HG03103 (cell line): Measurements from ENCODE around the gene NPAT.
A peak's percentile ranks its signal among the peaks of the same experiment; 100 is the strongest.

Experiments
- ATAC-seq: cut with Tn5 transposase; IDR thresholded peaks from one replicate; pipeline ENCODE4 v1.9.1; 2021; ENCODE audit warnings: low read depth; ENCODE audit not compliant: unreplicated experiment

Gene NPAT

DNA sequence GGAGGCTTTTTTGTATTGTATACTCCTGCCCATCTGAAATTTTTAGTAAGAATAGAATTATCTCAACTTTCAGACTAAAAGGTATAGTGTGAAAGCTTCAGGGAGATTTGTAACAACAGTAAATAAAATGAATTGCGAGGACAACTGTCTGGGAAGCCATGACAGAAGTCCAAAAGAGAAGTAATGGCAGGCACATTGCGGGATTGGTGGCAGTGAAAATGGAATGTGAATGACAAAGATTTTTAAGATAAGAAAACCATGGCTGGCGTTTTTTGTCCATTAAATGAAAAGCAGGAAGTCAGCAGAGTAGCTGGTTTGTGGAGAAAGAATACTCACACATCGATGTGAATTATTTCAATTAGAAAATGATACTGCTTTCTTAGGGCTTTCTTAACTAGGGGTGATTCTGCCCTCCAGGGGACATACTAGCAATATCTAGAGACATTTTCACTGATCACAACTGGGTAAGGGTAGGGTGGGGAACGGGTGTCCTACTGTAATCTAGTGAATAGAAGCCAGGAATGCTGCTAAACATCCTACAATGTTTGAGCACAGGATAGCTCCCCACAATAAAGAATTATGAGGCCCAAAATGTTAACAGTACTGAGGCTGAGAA lies 1.6 kb downstream of the NPAT start:
- no peak for ATAC-seq

DNA sequence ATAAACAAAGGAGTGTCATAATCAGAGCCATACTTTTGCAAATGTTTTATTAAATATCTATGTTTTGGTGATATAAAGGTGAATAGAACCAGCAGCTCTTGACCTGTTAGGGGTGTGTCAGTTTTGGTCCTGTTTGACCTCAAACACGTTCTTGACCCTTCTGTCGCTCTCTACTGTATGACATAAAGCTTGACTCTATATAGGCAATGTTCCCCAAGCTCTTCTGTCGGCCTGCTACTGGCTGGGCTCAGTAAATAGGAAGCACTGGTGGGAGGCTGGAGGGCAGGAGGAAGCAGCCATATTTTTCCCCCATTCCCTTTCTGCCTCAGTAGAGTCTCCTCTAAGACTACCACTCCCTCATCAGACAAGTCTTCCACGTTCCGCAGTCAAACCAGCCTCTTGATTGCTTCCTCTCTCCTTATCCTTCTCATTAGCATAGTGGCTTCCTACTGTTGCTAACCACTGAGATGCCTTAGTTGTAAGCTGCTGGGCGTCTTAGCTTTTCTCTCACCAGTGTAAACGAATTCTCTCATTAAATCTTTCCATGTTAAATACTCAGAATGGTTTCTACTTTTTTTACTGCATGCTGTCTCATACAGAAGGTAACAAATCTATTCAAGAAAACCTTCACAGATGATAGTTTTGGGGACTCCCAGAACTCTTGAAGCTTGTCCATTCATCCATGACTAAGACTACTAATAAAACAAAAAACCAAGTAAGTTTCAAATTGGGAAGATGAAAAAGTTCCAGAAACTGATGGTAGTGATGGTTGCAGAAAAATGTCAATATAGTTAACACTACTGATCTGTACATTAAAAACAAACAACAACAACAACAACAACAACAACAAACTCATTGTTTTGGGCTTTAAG lies 3.3 kb downstream of the NPAT start:
- ATAC-seq, result no peak

DNA sequence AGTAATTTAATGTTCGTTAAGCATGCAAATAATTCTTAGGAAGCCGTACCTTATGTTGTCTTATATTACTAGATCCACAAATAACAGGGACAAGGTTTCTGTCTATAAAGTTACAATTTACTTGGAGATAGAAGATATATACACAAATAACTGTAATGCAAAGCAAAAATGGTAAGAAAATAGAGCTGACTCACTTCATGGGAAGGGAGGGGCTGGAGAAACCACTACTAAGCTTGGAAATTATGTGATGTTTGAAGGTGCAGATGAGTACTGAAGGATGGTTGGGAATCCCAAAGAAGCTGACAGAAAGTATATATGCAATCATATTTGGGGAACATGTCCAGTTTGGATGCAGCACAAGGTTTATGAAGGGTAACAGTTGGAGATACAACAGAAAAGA lies 4.0 kb downstream of the NPAT start:
- no peak for ATAC-seq

- ATAC-seq, result no peak
These were observed 5.5 kb downstream of the NPAT start for GRCh38 chr11:108216988-108217387.

GRCh38 chr11:108213784-108214183 lies 8.7 kb downstream of the NPAT start:
- no peak for ATAC-seq

GRCh38 chr11:108210441-108210840 lies 12.0 kb downstream of the NPAT start:
- ATAC-seq, result no peak

DNA sequence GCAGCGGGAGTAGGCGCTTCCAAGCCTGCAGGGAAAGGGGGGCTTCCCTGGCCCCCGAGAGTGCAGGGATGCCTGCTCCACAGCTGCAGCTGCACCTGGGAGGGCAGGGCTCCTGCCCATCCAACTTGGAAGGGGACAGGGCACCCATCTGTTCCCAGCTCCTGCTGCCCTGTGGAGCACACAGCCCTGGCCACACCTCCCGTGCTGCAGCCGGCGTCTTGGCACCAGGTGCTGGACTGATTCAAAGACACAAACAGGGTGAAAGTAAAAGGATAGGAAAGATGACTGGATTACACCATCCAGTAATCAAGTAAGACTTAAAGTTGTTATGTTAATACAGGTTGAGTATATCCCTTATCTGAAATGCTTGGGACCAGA lies 14.8 kb downstream of the NPAT start:
- ATAC-seq, result no peak

DNA sequence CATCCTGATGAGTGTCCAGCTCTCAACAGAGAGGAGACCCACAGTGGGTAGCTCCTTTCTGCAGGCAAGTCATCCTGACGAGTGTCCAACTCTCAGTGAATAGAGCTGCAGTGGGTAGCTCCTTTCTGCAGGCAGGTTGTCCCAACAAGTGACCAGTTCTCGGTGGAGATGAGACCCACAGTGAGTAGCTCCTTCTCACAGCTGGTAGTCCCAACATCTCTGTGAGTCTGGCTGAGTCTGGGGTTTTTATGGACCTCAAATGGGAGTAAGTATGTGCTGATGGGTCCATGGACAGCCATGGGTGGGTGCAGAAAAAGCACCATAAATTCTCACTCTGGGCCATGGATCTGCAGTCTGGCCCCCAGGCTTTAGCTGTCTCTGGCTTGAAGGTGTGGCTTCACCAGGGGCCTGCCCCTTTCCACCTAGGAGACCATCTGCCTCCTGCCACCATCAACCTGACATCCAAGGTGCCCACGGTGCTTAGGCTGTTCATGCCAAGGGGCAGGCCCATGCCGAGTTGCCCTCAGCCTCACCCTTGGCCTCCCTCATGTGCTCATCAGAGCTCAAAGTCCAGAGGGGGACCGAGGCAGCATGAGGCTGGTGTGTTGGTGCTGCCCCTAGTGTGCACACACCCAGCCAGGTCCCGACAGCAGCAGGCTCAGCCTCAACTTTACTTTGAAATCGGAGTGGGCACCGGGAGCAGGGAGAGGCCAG lies 15.3 kb downstream of the NPAT start:
- no peak for ATAC-seq

DNA sequence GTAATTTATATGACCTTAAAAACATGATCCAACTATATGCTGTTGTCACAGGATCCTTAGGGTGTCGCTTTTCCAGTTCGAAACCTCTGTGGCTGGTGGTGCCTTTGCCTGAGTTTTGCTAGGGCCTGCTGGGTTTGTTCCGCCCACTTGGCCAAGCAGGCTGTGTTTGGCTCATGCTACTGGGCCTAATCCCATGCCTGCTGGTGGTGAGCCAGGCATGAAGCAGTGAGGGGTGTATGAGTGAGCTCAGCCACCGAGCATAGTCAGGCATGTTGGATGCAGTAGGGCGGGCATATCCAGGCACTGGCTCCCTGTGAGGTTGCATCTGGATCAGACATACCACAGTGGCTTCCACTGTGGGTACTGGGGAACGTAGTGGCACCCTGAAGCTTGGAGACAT lies 16.3 kb downstream of the NPAT start:
- ATAC-seq, result no peak

DNA sequence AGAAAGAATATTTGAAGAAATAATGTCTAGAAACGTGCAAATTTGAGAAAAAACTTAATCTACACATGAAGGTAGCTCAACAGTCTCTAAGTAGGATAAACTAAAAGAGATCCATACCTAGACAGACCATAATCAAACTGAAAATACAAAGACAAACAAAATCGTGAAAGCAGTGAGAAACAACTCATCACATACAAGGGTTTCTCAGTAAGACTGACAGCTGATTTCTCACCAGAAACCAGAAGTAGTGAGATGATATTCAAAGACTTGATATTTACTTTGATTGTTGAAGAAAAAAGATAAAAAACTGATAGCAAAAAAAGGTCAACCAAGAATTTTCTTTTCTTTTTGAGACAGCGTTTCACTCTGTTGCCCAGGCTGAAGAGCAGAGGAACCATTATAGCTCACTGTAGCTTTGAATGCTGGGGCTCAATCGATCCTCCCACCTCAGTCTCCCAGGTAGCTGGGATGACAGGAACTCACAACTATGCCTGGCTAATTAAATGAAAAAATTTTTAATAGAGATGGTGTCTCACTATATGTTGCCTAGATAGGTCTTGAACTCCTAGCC lies 17.4 kb downstream of the NPAT start:
- ATAC-seq, result no peak

DNA sequence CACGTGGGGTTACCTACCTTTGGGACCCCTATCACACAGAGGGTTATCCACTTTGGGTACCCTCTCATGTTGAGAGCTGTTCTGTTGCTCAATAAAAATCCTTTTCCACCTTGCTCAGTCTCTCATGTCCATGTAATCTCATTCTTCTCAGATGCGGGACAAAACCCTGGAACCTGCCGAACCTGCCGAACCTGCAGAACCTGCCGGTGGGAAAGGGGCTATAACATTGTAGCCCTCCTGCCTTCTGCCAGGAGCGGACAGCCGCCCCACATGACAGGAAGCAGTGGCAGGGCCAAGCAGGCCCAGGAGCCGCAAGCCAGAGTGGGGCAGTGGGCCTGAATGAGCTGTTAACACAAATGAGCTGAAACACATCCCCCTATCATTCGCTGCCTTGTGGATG lies 18.1 kb downstream of the NPAT start:
- no peak for ATAC-seq

DNA sequence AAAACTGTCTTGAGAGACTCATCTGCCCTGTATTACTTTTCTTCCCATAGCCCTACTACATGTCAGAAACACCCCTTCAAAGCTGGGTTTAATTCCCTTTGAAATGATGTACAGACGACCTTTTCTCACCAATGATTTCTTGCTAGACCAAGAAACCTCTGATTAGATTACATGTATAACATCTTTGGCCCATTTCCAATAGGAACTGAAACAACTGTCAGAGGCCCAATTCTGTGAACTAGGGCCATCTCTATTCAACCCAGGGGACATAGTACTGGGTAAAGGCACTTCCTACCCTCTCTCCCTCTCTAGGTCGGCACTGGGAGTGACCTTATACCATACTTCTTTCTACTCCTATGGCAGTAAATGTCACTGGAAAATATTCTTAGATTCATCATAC lies 19.4 kb downstream of the NPAT start:
- ATAC-seq, result no peak

DNA sequence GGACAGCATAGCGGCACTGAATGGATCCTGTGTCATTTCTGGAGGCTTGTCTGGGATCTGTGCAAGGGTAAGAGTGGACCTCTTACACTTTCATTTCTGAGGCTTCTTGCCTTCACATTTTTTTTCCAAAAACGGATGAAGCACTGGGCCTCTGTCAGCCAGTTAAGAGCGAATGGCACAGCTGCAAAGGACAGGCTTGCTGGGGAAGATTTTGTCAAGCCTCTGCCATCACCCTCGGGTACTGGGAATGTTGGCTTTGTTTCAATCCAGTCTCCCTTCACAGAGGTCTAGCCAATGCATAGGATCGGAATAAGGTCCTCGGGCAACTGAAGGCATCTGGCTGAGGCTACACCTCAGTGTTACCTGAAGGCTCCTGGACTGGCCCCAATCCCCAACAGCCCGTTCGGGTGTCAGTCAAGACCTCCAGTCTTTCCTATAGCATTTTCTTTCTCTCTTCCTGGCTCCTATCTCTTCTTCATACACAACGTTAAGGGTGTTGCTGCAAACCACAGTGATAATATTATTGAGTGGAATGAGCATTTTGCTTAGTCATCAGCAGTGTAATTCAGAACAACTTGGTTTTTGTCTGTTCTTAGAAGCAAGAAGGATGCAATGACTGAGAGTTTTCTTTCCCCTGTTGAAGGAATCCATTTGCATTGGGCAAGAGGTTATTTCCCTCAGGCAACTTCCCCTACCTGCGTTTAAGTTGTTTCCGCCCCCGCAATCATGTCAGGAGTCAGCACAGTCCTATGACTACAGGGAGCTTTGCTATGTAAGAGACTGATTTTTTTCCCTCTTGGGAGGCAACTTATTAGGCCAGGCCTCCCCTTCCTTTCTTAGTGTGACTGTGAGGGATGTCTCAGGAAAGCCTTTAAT lies 22.8 kb downstream of the NPAT start:
- peak; percentile 78 for ATAC-seq

- no peak for ATAC-seq
These were observed 23.6 kb downstream of the NPAT start for GRCh38 chr11:108198833-108199232.

DNA sequence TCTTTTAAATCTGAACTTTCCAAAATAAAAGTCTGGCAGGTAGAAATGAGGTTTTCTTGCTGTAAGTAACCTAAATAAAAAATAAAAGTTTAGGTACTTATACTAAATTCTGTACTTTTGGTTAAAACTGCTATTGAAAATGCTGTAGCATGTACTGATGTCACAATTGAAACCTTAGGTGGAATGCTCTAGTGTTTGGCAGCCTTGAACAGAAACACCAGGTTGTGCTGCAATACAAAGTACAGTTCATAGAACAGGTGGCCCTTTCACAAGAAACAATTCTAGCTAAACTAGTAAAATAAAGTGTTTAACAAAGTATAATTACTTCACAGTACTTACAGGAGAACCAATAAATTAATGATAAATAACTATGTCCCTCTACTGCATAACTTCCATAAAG lies 25.1 kb downstream of the NPAT start:
- no peak for ATAC-seq

DNA sequence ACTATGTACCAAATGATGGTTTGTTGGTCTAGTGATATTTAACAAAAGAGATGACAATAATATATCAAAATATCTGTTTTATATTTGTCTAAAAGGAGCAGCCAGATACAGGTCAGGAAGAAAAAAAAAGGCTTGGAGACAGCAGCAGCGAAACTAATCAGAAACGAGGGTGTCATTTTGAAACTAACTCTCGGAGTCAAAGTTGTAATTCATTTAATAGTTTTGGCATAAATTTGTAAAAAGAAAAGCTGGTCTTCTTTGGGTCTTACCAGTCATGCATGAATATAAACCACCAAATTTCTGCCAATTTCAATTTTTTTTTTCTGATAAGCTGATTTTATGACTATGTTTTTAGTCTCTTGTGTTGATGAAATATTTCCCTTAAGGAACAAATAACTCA lies 25.5 kb downstream of the NPAT start:
- no peak for ATAC-seq

DNA sequence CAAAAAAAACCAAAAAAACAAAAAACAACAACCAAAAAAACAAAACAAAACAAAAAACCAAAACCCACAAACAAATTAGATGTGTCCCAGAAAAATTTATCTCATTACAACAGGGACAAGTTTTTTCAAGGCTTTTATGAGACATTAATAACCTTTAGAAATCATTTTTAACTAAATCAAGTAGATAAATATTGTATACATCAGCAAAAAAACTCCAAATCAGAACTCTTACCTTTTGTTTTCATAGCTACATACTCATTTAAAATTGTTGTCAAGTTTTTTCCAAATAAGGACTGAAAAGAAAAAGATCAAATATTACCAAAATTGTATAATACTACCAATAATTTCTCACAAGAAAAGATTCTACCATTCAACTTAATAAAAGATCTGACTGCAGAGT lies 28.7 kb downstream of the NPAT start:
- ATAC-seq, result no peak

GRCh38 chr11:108177570-108177969 lies 44.9 kb downstream of the NPAT start:
- no peak for ATAC-seq

DNA sequence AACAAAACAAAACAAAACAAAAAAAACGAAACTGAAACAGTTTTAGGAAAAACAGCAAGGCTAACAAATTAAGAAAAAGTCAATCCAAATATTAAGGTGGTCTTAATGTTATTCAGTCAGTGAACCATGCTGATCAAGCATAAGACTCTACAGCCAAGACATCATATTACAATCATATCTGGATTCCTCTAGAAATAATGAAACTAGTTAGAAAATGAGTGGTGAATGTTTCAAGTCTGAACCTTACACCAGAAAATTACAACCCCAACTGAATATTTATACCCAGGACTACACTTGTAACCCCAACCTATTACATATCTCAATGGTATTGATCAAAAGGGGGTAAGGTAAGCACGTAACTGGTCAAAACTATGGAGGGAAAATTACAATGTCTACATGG lies 52.3 kb downstream of the NPAT start:
- ATAC-seq, result no peak

- ATAC-seq, result no peak
These were observed 54.8 kb downstream of the NPAT start for GRCh38 chr11:108167624-108168023.
